GM18870 (cell line): ENCODE measurements around the gene LMAN1L.
A peak's percentile ranks its signal among the peaks of the same experiment; 100 is the strongest.

Experiments
- ATAC-seq: cut with Tn5 transposase; IDR thresholded peaks from one replicate; pipeline ENCODE4 v1.9.1; 2021; ENCODE audit warnings: moderate library complexity; ENCODE audit not compliant: unreplicated experiment

LMAN1L gene

GRCh38 chr15:74854453-74855022 is 41.9 kb downstream of the LMAN1L start:
- ATAC-seq: no peak

GRCh38 chr15:74855857-74856256 is 43.2 kb downstream of the LMAN1L start:
- no peak for ATAC-seq

GRCh38 chr15:74856537-74856936 is 43.9 kb downstream of the LMAN1L start:
- no peak for ATAC-seq

GRCh38 chr15:74857082-74857655 is 44.5 kb downstream of the LMAN1L start:
- ATAC-seq: no peak

GRCh38 chr15:74857671-74858368 is 45.2 kb downstream of the LMAN1L start:
- ATAC-seq: no peak

GRCh38 chr15:74858369-74858740 is 45.7 kb downstream of the LMAN1L start:
- ATAC-seq: no peak

- no peak for ATAC-seq
These were observed 50.8 kb downstream of the LMAN1L start for GRCh38 chr15:74863239-74864056.

- no peak for ATAC-seq
These were observed 51.7 kb downstream of the LMAN1L start for GRCh38 chr15:74864296-74864695.

GRCh38 chr15:74865316-74865715 is 52.7 kb downstream of the LMAN1L start:
- ATAC-seq: no peak

- ATAC-seq: no peak
These were observed 53.5 kb downstream of the LMAN1L start for GRCh38 chr15:74866090-74866489.

GRCh38 chr15:74867466-74868038 is 54.9 kb downstream of the LMAN1L start:
- no peak for ATAC-seq

- ATAC-seq: no peak
These were observed 55.4 kb downstream of the LMAN1L start for GRCh38 chr15:74868059-74868458.

GRCh38 chr15:74869372-74869725 is 56.7 kb downstream of the LMAN1L start:
- no peak for ATAC-seq

- ATAC-seq: peak; percentile 50
These were observed 57.2 kb downstream of the LMAN1L start for GRCh38 chr15:74869726-74870407.

- peak; percentile 1 for ATAC-seq
These were observed 58.0 kb downstream of the LMAN1L start for GRCh38 chr15:74870436-74871215.

GRCh38 chr15:74872702-74873035 is 60.0 kb downstream of the LMAN1L start:
- no peak for ATAC-seq

GRCh38 chr15:74873036-74873755 is 60.6 kb downstream of the LMAN1L start, which contains the start of gene SCAMP2:
SCAMP2 (minus strand) TSS chr15:74873365; CDS start chr15:74873255, 110 bp downstream.
- ATAC-seq: peak; percentile 74

- ATAC-seq: no peak
These were observed 61.3 kb downstream of the LMAN1L start for GRCh38 chr15:74873756-74874424.
